ENCODE data around the gene HSPB3. TPM values are rescaled to one million over a fixed set of nuclear protein-coding genes. Genes with fewer than 3 reads are reported as not detected.

The HSPB3 gene
- total and polyA plus RNA-seq, 2 of the 8 experiments (the other 6 are each of a cell fraction or from before 2014, with no cell fraction given), result not detected

GRCh38 chr5:54449923-54450322 is 5.6 kb upstream of the HSPB3 start:
- H3K4me2 ChIP-seq (ENCODE audit: insufficient read depth in 1 of 2, low read depth in 2 of 2, low read length in 2 of 2), result no peak overlapping the region
- no peak overlapping the region for H4K5ac ChIP-seq (ENCODE audit: insufficient read length, low read depth, low read length)
- no peak for TF ChIP-seq FOSL1 (IDR thresholded peaks at IDR 0.05; ENCODE audit: insufficient read depth, low read depth, low read length)
- no peak for TF ChIP-seq CHD1 (IDR thresholded peaks at IDR 0.05; ENCODE audit: low read depth, low read length)
- no peak for TF ChIP-seq ZNF274 (IDR thresholded peaks at IDR 0.05; ENCODE audit: borderline replicate concordance, extremely low read depth, low read length)
- no peak for TF ChIP-seq MAFK (IDR thresholded peaks at IDR 0.05; ENCODE audit: low read depth, low read length)
- no peak for TF ChIP-seq CREB1 (IDR thresholded peaks at IDR 0.05)
- TF ChIP-seq POLR2A (IDR thresholded peaks at IDR 0.05; ENCODE audit: control extremely low read depth in 1 of 2, low read depth in 2 of 2, low read length in 2 of 2), result no peak
- no peak for TF ChIP-seq CTCF (IDR thresholded peaks at IDR 0.05; ENCODE audit: control extremely low read depth in 1 of 3, insufficient read depth in 1 of 3, low read depth in 1 of 3, low read length in 3 of 3)
- TF ChIP-seq KDM5A (IDR thresholded peaks at IDR 0.05; ENCODE audit: low read length), result no peak
- TF ChIP-seq, protein P1, sequence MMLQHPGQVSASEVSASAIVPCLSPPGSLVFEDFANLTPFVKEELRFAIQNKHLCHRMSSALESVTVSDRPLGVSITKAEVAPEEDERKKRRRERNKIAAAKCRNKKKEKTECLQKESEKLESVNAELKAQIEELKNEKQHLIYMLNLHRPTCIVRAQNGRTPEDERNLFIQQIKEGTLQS (IDR thresholded peaks at IDR 0.05; ENCODE audit: insufficient read depth, low read depth, low read length), result no peak
- no peak for TF ChIP-seq EZH2 (IDR thresholded peaks at IDR 0.05; ENCODE audit: low read depth, low read length, severe bottlenecking)
- no peak for TF ChIP-seq RXRA (IDR thresholded peaks at IDR 0.05; ENCODE audit: insufficient read depth, low read depth, low read length)

More at GRCh38 chr5:54449923-54450322, 5.6 kb upstream of the HSPB3 start:
- Histone ChIP-seq H3K4ac (replicated peaks; ENCODE audit: insufficient read length, low read depth, low read length) (no peak overlapping the region), H2BK12ac (ENCODE audit: low read depth, low read length) (peak overlapping the region; percentile 60; the same call in 1 of the 2 replicates), H3K79me1 (ENCODE audit: low read depth, low read length) (no peaks in the 10 kb centered on the region), H4K8ac (ENCODE audit: extremely low read depth, insufficient read depth, low read length) (no peak overlapping the region), H2AFZ (ENCODE audit: low read length) (no peak overlapping the region), H3K27ac (ENCODE audit: low read depth, low read length) (no peak overlapping the region), H3K18ac (ENCODE audit: extremely low read depth, low read length) (no peak overlapping the region), H4K91ac (replicated peaks; ENCODE audit: insufficient read length, low read length) (no peak overlapping the region), H3K23me2 (ENCODE audit: low read depth, low read length) (no peaks in the 10 kb centered on the region; the same call in 1 of the 2 replicates), H3K27me3 (replicated peaks in 1 of 4; ENCODE audit: control insufficient read depth in 3 of 4, extremely low read depth in 1 of 4, insufficient read depth in 3 of 4, low read length in 3 of 4) (no peaks in the 10 kb centered on the region), H2BK20ac (ENCODE audit: low read length) (peak overlapping the region; percentile 8; the same call in 1 of the 2 replicates), H2BK15ac (ENCODE audit: low read length) (no peak overlapping the region), H2BK120ac (replicated peaks; ENCODE audit: low read depth, low read length) (no peak overlapping the region), H3K4me3 (ENCODE audit: extremely low read depth in 1 of 4, insufficient read depth in 2 of 4, low read depth in 3 of 4, low read length in 4 of 4) (no peak overlapping the region), H3K9me3 (ENCODE audit: insufficient read depth in 2 of 2, low read depth in 1 of 2, low read length in 1 of 2) (no peaks in the 10 kb centered on the region), H3K23ac (ENCODE audit: insufficient read length) (no peak overlapping the region), H3K9ac (replicated peaks in 1 of 4; ENCODE audit: extremely low read depth in 1 of 4, low read depth in 3 of 4, low read length in 3 of 4) (no peak overlapping the region), H4K20me1 (replicated peaks in 1 of 2; ENCODE audit: control insufficient read depth in 1 of 2, insufficient read depth in 2 of 2, low read length in 2 of 2) (no peaks in the 10 kb centered on the region), H3K4me1 (replicated peaks in 1 of 4; ENCODE audit: control insufficient read depth in 3 of 4, insufficient read depth in 4 of 4, low read length in 3 of 4) (peaks cover 0 to 4% (median 0%) of the 10 kb centered on the region in 4 experiments; a peak in 1 of 7 replicates), H3K36me3 (ENCODE audit: control insufficient read depth in 2 of 4, insufficient read depth in 4 of 4, low read length in 3 of 4) (no peaks in the 10 kb centered on the region), H3K56ac (replicated peaks; ENCODE audit: insufficient read length, low read depth, low read length) (no peak overlapping the region), H3K14ac (ENCODE audit: insufficient read length) (no peak overlapping the region), H2AK5ac (ENCODE audit: low read depth, low read length) (no peak overlapping the region), H3K79me2 (ENCODE audit: control insufficient read depth in 1 of 2, insufficient read depth in 2 of 2, low read length in 2 of 2) (no peaks in the 10 kb centered on the region), H2BK5ac (ENCODE audit: low read depth, low read length) (no peak overlapping the region)
- 86% methylated on average over 4 of the region's 4 CpGs; no CpG with 5 or more reads in 1 of the 2 experiments for WGBS, 2 experiments (ENCODE audit: extremely low coverage in 1 of 2, insufficient coverage in 1 of 2, insufficient read length in 1 of 2, insufficient replicate concordance in 2 of 2, low coverage in 1 of 2, low lambda C conversion rate in 2 of 2, missing lambda C conversion rate in 1 of 2)
- DNase-seq (ENCODE audit: low read depth in 1 of 2, low spot score in 2 of 2), result no peak
- FAIRE-seq, result no peak
- ChIA-PET CTCF (ENCODE audit: partially characterized antibody) (interaction anchor here (0.8 to 6.0 kb wide), 4 partner anchors 9 to 195 kb away, joined by 3 to 25 read pairs (median 4); no protein-coding TSS in a partner anchor), POLR2A (ENCODE audit: partially characterized antibody) (interaction anchor here (0.6 kb wide), 1 partner anchor 197 kb away, joined by 3 read pairs; no protein-coding TSS in a partner anchor)

Data from H1 (cell line).